H1 (cell line): Measurements from ENCODE around the gene GLCE. TPM values are rescaled to one million over a fixed set of nuclear protein-coding genes. Genes with fewer than 3 reads are reported as not detected.

ENCODE experiments used
- BCL11A ChIP-seq, 2 experiments: IDR thresholded peaks; one replicate each; pipeline ENCODE4 v1.6.1; 2011; ENCODE audit warnings: low read depth in 2 of 2, low read length in 2 of 2, mild to moderate bottlenecking in 2 of 2
- JUND ChIP-seq: IDR thresholded peaks from 2 replicates; pipeline ENCODE4 v1.6.1; 2011; ENCODE audit warnings: mild to moderate bottlenecking, improper control_type of control experiment, low read length
- polyA plus RNA-seq, 7 experiments: library from polyadenylated mRNA; depleted of rRNA in 3 of 7; stranded (reverse) in 5 of 7; unstranded in 2 of 7; fragments of >200 nt in 5 of 7; fragments of 200-250 nt in 2 of 7; gene quantifications; 1 replicate in 5 of 7; 2 replicates in 1 of 7; 4 replicates in 1 of 7; pipeline versions ENCODE4 v1.2.1 to v1.2.3, GENCODE V29; 2011 to 2013; ENCODE audit warnings: missing spikeins in 2 of 7, mixed read lengths in 2 of 7
- total RNA-seq: library from RNA; stranded (reverse); fragmentation: NEBNext Ultra II Directional; extraction: Animal tissue kit (Norgen Biotek cat#: 25700); gene quantifications from 2 replicates; pipeline ENCODE4 v1.2.1, GENCODE V29; 2021

The GLCE gene
- total and polyA plus RNA-seq, 2 of the 8 experiments (the other 6 are each of a cell fraction or from before 2014, with no cell fraction given), result 17.1 to 22.7 TPM

DNA sequence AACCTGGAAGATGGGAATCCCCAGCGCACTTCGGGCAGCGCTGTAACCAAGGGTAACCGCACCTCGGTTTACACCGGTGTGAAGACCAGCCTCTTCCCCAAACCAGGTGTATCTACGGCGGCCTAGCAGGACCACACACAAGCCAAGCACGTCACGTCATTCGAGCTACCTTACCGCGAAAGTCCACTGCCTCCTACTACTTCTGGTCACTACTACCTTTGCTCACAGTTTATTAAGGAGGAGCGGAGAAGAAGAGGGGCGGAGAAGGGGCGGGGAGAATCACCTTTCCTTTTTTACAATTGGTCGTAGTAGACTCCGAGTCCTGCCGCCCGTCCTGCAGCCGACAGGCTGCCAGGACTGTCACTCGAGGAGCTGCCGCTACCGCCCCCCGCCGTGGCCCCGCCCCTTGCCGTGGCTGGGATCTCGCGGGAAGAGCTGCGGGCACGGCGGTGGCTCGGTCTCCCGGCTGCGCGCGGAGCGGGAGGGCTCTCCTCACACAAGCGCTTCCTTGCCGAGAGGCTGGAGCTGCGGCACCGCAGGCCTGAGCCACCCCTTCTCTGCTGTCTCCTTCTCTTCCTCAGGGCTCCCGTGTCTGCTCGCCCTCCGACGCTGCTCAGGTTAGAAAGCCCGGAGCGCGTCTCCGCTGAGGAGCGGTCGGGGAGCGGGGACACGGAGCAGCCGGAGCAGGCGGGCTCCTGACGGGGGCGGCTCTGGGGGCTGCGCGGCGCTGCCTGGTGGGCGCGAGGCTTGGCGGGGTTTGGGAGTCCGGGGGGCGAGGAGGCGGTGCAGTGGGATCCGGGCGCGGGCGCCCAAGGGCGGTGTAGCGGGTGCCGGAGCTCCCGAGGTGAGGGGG, at the start of gene GLCE (continued):
- TF ChIP-seq BCL11A (IDR thresholded peaks at IDR 0.05; ENCODE audit: low read depth in 2 of 2, low read length in 2 of 2), result no peak
- TF ChIP-seq JUND, result no peak
